RWPE2 (cell line): ENCODE measurements around the gene PPP1R12A.
"Not testable (repeated sequence)": the region's sequence is repeated elsewhere in the genome, so short reads cannot be mapped to it uniquely, and the experiment has no call there.

Experiments
- ATAC-seq: fragments of 200-7000 bp; cut with Tn5 transposase; 3 replicates; pipeline ENCODE4 v1.9.1; 2021; ENCODE audit warnings: low read depth
- DNase-seq: peaks from one replicate; pipeline ENCODE4 v3.0.0-alpha.2; 2020; ENCODE audit warnings: low spot score
- H3K27ac ChIP-seq: fragments of 450-650 bp; 2 replicates; pipeline ENCODE4 v1.5.1; 2017; ENCODE audit warnings: mild to moderate bottlenecking; ENCODE audit not compliant: poor library complexity, severe bottlenecking
- H3K27me3 ChIP-seq: fragments of 250-450 bp; sonication (Bioruptor Pico); 2 replicates; pipeline ENCODE4 v1.5.1; 2021; ENCODE audit warnings: mild to moderate bottlenecking, moderate library complexity; ENCODE audit not compliant: insufficient read depth, poor library complexity, severe bottlenecking
- H3K36me3 ChIP-seq: fragments of 250-450 bp; sonication (Bioruptor Pico); 2 replicates; pipeline ENCODE4 v1.5.1; 2020; ENCODE audit warnings: low read depth, mild to moderate bottlenecking, moderate library complexity
- H3K4me1 ChIP-seq: fragments of 250-450 bp; sonication (Bioruptor Pico); 2 replicates; pipeline ENCODE4 v1.5.1; 2021; ENCODE audit warnings: mild to moderate bottlenecking, moderate library complexity; ENCODE audit not compliant: insufficient read depth, poor library complexity, severe bottlenecking
- H3K4me3 ChIP-seq: fragments of 250-450 bp; sonication (Bioruptor Pico); 2 replicates; pipeline ENCODE4 v1.5.1; 2021; ENCODE audit warnings: mild to moderate bottlenecking, moderate library complexity; ENCODE audit not compliant: severe bottlenecking
- H3K9me3 ChIP-seq: fragments of 250-450 bp; sonication (Bioruptor Pico); 2 replicates; pipeline ENCODE4 v1.5.1; 2021; ENCODE audit warnings: mild to moderate bottlenecking, moderate library complexity; ENCODE audit not compliant: severe bottlenecking
- TF ChIP-seq, protein P1 (sequence below): fragments of 450-650 bp; IDR thresholded peaks from one replicate; pipeline ENCODE4 v1.5.1; 2017; ENCODE audit warnings: mild to moderate bottlenecking, moderate library complexity; ENCODE audit not compliant: poor library complexity, severe bottlenecking

Gene PPP1R12A

DNA sequence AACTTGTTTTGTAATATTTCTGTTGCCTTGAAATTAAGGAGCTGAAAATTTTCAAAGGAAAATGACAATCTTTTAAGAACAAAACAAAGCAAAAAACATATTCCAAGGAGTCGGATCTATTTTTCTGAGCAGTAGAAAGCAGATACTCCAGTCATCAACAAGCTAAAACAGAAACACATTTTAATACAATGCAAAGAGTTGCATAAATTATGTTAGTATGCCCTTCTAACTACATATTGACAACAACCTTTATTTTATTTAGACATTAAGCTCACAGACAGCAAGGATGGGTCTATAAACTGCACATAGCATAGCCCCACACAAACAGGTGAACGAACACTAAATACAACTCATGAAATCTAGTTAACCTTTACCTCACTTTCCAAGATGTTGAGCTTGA is 106.0 kb downstream of the PPP1R12A start:
- DNase-seq = no peak
- Histone ChIP-seq H3K27me3 (no peaks in the 10 kb centered on the region), H3K4me1 (no peaks in the 10 kb centered on the region), H3K36me3 (peaks cover 29% of the 10 kb centered on the region), H3K4me3 (no peak overlapping the region), H3K27ac (no peak overlapping the region), H3K9me3 (no peaks in the 10 kb centered on the region)
- TF ChIP-seq, protein P1, sequence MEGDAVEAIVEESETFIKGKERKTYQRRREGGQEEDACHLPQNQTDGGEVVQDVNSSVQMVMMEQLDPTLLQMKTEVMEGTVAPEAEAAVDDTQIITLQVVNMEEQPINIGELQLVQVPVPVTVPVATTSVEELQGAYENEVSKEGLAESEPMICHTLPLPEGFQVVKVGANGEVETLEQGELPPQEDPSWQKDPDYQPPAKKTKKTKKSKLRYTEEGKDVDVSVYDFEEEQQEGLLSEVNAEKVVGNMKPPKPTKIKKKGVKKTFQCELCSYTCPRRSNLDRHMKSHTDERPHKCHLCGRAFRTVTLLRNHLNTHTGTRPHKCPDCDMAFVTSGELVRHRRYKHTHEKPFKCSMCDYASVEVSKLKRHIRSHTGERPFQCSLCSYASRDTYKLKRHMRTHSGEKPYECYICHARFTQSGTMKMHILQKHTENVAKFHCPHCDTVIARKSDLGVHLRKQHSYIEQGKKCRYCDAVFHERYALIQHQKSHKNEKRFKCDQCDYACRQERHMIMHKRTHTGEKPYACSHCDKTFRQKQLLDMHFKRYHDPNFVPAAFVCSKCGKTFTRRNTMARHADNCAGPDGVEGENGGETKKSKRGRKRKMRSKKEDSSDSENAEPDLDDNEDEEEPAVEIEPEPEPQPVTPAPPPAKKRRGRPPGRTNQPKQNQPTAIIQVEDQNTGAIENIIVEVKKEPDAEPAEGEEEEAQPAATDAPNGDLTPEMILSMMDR = no peak
- no peak for ATAC-seq

DNA sequence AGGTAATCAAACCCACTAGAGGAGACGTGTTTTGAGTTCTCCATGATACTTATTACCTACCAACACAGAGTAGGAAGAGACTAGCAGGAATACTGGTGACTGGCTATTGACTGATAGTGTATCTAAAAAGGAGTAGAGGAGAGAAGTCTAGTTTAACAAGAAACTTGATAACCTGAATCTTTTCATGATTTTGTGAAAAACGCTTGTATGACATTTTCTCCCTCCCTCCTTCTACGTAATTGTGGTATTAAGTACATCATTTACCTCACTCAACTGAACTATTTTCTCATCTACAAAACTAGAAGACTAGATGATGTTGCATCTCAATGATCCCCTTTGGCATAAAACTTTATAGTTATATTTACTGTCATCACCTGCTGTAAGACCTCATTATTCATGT is 107.4 kb downstream of the PPP1R12A start:
- H3K9me3 ChIP-seq = no peaks in the 10 kb centered on the region
- peaks cover 24% of the 10 kb centered on the region for H3K36me3 ChIP-seq
- no peak overlapping the region for H3K27ac ChIP-seq
- no peaks in the 10 kb centered on the region for H3K4me1 ChIP-seq
- TF ChIP-seq, protein P1 = no peak
- H3K4me3 ChIP-seq = no peak overlapping the region
- ATAC-seq (no peak), DNase-seq (no peak)
- H3K27me3 ChIP-seq = no peaks in the 10 kb centered on the region

DNA sequence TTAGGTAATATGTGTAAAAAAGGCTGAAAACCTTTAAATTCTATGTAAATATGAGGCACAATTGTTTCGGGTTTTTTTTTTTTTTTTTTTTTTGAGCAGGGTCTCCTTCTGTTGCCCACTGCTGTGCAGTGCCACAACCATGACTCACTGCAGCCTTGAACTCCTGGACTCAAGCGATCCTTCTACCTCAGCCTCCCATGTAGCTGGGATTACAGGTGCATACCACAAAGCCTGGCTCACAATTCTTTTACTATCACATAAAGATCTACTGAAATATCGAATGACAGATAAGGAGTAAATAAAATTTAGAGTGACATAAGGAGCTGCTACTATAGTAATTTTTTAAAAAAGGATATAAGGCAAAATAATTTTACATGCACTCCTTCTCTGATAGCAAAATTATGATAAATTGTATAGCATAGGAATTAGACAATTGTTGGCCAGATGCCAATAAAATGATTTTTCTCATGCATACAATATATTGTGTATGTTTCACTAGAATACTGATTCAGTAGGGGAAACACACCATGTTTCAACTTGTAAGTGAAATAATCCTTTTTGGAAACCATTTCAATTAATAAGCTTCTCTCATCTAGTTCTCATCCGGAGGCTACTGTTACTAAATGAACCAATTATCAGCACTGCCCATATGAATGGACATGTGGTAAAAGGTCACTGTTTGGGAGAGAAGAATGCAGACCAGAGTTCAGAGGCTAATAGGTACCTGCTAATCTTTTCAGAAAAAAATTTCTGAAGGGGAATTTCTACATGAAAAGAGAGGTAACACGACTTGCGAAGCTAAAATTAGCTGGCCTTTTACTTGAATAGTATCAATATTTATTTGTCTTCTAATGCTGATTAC is 108.4 kb downstream of the PPP1R12A start:
- Histone ChIP-seq H3K36me3 (peaks cover 20% of the 10 kb centered on the region; the same call in 1 of the 2 replicates), H3K4me1 (no peaks in the 10 kb centered on the region), H3K27ac (no peak overlapping the region), H3K9me3 (no peaks in the 10 kb centered on the region), H3K4me3 (no peak overlapping the region), H3K27me3 (no peaks in the 10 kb centered on the region)
- DNase-seq (no peak), ATAC-seq (no peak)
- TF ChIP-seq, protein P1 = no peak

DNA sequence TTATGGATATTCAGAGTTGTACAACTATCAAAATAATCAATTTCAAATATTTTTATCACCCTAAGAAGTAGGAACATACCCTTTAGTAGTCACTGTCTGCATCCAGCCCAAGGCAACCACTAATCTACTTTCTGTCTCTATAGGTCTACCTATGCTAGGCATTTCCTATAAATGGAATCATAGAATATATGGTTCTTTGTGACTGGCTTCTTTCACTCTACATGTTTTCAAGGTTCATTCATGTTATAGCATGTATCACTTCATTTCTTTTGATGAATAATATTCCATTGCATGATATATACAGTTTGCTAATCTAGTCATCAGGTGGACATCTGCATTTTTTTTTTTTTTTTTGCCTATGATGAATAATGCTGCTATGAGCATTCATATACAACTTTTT is 112.4 kb downstream of the PPP1R12A start:
- Histone ChIP-seq H3K4me1 (no peaks in the 10 kb centered on the region), H3K27me3 (no peaks in the 10 kb centered on the region), H3K36me3 (peaks cover 58% of the 10 kb centered on the region), H3K27ac (no peak overlapping the region), H3K9me3 (no peaks in the 10 kb centered on the region), H3K4me3 (no peak overlapping the region)
- DNase-seq = no peak
- TF ChIP-seq, protein P1 = no peak
- peak; percentile 38; the same call in 1 of the 3 replicates for ATAC-seq

DNA sequence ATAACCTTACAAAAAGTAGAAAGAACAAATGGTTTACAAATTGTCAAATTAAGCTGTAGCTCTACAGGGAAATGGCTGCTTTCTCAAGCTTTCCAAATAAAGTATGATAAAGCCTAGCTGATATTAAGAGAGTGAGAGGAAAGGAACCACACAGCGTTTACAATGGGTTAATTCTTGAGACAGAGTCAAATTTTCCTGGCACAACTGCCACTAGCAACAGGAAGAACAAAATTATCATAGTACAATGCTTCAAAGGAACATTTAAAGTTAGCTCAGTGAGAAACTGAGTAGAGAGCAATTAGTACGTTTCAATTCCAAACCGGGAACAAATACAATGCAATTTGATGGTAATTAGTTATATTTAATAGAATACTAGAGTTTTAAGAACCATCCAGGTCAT is 116.0 kb downstream of the PPP1R12A start:
- Histone ChIP-seq H3K36me3 (peaks cover 67% of the 10 kb centered on the region), H3K4me1 (no peaks in the 10 kb centered on the region), H3K27ac (no peak overlapping the region), H3K9me3 (no peaks in the 10 kb centered on the region), H3K27me3 (no peaks in the 10 kb centered on the region), H3K4me3 (no peak overlapping the region)
- ATAC-seq = no peak
- DNase-seq = no peak
- TF ChIP-seq, protein P1 = no peak

DNA sequence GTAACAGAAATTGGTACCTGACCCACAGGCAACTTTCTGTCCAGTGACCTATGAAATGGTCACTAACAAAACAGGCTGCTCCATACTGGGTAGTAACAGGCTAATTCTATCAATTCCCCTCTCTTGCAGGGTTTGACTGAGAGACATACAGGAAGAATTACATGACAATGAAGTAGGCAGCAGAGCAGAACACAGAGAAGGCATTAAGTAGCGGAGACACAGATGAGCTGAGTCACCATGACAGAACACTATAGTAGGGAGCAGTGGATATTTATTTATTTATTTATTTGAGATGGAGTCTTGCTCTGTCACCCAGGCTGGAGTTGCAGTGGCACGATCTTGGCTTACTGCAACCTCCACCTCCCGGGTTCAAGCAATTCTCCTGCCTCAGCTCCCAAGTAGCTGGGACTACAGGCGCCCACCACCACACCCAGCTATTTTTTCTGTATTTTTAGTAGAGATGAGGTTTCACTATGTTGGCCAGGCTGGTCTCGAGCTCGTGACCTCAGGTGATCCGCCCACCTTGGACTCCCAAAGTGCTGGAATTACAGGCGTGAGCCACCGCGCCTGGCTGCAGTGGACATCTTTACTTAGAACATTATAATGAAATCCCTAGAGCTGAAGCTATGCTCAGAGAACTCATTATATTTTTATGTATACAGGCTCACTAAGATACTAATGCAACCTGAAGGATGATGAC is 150.4 kb downstream of the PPP1R12A start:
- ATAC-seq = peak; percentile 45; the same call in 2 of the 3 replicates
- H3K4me3 ChIP-seq, H3K9me3 ChIP-seq, H3K27ac ChIP-seq, H3K4me1 ChIP-seq, H3K27me3 ChIP-seq, DNase-seq: not testable (repeated sequence)
- peaks cover 80% of the 10 kb centered on the region for H3K36me3 ChIP-seq
